ENCODE results near the gene MOB2.

- TF ChIP-seq CTCF (IDR thresholded peaks at IDR 0.05; ENCODE audit: borderline replicate concordance, extremely low read depth, low read length, poor library complexity, severe bottlenecking) (no peak), EZH2 (IDR thresholded peaks at IDR 0.05; ENCODE audit: borderline replicate concordance, low read depth, low read length, severe bottlenecking) (no peak)
Observed at GRCh38 chr11:1480191-1480554, 6.4 kb downstream of the MOB2 start.

All from DND-41 (cell line).